Stimulated activated CD4-positive, alpha-beta T cell treated with anti-CD3 and anti-CD28 coated beads, Interleukin-12 subunit alpha, Interleukin-12 subunit beta, amount 100 ng/mL, for 4 hours (primary cell): ENCODE measurements around the gene MLF2.

Experiments used
- DNase-seq: peaks from one replicate; pipeline ENCODE4 v3.0.0-alpha.2; 2020

Gene MLF2, protein sequence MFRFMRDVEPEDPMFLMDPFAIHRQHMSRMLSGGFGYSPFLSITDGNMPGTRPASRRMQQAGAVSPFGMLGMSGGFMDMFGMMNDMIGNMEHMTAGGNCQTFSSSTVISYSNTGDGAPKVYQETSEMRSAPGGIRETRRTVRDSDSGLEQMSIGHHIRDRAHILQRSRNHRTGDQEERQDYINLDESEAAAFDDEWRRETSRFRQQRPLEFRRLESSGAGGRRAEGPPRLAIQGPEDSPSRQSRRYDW

DNA sequence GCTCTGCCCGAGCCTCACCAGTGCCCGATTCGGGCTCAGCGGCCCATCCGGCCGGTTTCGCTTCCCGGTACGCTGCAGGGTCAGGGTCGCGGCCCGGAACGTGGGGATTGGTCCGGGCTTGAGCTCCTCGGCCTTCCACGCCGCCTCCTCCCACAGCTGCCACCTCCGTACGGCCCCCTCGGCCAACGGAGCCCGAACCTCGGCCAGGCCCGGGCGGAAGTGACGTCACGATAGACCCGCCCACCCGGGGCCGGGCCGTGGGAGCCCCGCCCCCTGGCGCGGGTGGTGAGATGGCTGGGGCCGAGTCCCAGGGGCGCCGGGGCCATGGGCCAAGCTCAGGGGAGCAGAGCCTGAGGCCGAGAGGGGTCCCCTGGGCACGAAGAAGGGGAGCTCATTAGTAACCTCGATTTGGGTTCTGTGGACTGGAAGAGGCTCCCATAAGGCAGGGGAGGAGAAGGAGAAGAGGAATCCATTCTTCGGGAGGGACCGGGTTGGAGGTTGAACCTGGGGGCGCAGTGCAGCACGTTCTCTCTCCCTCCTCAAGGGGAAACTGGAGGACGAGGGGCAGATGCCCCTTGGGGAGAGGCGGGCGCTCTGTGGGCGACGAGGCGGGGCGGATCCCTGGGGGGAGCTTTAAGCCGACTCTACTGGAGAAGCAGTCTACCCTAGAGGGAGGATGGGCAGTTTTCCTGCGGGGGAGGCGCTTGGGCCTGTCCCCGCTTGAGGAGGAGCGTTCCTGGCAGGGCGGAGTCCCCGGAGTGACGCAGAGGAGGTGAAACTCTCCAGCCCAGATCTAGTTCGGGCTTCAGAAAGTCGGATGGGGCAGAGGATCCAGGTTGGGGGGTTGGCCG, at the start of gene MLF2:
Gene MLF2, minus strand, starts transcription at position 221 of the 851 bp plus-strand sequence. CDS start 807 bp downstream, outside the sequence.
- DNase-seq, result peak; percentile 97

DNA sequence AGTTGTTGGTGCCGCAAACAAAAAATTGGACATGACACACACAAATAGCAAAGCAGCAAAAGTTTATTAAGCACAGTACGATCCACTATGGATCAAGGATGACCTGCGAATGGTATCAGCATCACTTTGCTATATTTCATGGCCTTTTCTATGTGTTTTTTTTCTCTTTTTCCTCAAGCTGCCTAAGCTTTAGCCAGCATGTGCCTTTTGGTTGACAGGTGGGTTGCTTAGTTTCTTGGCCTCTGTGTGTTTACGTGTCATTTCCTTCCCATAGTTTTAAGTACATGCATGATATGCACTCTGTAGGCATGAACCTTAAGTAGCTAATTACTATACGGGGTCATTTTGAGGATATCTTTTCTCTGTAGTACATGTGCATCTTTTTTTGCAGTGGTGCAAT, 46.2 kb upstream of the MLF2 start:
- no peak for DNase-seq

DNA sequence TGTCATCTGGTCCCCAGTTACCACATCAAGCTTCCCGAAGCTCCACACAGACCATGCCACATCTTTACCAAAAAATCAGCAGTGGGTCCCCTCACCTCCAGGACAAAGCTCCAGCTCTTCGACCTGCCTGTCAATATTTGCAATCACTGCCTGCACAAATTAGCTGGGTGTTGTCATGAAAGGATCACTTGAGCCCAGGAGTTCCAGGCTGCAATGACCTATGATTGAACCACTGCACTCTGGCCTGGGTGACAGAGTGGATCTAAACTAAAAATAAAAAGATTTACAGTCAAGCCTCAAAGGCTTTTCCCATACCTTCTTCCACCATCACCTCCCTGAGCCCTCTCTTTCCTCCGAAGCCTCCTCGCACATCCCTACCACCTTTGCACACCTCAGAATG, 43.6 kb upstream of the MLF2 start:
- DNase-seq, result no peak

DNA sequence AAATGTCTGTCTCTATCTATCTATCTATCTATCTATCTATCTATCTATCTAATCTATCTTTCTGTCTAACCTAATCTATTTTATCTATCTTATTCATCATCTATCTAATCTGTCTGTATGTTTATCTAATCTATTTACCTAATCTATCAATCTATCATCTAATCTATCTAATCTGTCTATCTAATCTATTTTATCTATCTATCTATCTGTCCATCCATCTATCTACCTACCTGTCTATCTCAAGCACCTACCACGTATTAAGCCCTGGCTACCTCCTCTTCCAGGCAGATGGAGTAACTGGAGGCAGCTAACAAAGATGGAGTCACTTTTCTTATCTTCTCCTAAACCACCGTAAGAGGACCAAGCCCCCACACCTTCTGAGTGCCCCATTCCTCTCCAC, 42.1 kb upstream of the MLF2 start:
- no peak for DNase-seq

DNA sequence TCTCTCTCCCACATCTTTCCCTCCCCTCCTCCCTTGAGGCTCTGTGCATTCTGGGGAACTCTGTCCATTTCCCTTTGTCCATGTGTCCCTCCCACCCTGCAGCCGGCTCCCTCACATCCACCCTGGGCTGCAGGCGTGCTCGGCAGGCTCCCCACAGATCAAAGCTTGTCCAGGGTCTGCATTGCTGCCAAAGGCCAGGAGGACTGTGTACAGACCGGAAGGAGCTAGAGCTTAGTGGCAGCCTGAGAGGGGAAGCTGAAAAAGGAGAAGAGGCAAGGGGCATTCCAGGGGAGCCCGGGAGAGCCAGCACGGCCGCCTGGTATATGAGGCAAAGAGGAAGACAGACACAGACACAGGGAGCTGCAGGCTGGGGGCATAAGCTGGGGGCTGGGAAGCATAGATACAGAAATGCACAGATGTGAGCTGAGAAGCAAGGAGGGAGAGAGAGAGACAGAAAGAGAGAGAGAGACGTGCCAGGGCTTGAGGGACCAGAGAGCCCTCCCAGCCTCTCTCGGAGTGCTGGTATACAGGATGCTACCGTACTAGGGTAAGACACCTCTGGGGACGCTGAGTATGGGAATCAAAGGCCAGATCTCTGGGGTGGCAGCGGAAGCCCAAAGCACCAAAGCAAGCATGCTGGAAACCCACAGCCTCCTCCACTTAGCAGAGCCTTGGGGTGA, 39.7 kb upstream of the MLF2 start:
- no peak for DNase-seq

DNA sequence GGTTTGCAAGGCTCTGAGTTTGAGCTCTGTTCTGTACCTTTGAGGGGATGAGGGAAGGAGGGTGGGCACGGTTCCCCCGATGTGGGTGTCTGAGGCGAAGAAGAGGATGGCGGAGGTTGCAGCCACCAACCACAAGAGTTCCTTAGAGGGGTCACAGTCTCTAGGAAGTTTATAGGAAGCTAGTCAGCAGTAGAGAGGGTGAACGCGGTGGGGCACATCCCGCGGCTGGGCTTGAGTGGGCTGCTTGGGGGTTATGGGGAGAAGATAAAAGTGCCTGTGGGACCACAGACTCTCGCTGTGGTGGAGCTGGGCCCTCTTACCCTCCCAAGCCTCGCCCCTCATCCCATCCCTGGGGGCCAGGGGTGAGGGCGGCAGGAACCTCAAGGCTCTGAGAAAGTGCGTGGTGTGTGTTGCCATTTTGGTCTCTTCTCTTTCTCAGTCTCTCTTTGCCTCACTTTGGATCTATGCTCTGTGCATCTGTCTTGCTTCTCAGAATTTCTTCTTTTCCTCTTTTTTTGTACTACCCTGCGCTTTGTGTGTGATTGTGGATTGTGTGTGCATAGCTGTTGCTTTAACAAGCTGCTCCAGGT, 39.1 kb upstream of the MLF2 start:
- DNase-seq, result no peak

DNA sequence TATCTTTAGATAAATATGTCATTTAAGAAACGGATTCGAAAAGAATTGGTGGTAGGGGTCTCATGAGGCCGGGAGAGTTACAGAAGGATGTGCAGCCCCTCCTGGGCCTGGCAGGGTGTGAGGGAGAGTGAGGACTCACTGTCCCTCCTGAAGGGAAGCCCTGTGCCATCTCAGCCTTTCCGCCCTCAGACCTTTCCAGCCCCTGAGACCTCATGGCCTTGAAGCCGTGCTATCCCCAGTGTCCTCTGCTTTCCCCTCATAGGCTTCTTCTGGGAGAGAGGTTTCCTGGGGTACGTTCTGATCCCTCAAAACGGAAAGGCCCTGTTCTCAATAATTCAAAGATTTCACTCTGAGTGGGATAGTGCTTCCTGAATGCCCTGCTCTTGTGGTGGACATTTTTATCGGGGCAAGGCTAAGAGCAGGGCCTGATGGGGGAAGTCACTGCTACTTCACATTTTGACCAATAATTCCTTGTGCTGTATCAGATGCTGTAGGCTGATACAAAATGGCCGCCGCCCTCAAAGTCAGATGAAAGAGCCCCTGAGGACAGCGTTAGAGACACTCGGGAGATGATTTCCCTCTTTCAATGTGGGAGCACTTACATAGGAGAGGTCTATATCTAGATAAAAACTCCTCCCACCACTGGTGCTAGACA, 37.7 kb upstream of the MLF2 start:
- no peak for DNase-seq

DNA sequence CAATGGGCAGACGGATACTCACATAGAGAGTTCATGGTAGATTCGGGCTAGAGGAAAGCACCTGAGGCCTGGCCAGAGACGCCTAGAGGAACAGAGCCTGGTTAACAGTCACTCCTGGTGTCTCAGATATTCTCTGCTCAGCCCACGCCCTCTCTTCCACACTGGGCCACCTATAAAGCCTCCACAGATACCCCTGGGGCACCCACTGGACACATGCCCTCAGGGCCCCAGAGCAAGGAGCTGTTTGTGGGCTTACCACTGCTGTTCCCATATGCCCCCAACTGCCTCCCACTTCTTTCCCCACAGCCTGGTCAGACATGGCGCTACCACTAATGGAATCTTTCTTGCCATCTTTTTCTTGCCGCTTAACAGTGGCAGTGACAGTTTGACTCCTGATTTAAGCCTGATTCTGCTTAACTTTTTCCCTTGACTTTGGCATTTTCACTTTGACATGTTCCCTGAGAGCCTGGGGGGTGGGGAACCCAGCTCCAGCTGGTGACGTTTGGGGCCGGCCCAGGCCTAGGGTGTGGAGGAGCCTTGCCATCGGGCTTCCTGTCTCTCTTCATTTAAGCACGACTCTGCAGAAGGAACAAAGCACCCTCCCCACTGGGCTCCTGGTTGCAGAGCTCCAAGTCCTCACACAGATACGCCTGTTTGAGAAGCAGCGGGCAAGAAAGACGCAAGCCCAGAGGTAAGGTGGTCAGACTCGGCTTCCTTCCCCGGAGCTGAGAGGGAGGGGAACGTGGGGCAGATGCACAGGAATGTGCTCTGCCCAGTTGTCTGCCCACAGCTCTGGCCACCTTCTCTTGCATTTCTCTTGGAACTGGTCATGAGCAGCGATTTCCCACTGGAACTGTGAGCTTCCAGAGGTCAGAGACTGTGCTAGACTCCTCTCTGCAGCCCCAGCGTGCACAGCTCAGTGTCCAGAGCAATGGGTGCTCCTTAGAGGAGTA, 36.3 kb upstream of the MLF2 start, which contains the start of gene CD4:
Gene CD4, plus strand, starts transcription at position 557 of the 953 bp plus-strand sequence. CDS start 10,611 bp downstream, outside the sequence.
- DNase-seq, result peak; percentile 71

DNA sequence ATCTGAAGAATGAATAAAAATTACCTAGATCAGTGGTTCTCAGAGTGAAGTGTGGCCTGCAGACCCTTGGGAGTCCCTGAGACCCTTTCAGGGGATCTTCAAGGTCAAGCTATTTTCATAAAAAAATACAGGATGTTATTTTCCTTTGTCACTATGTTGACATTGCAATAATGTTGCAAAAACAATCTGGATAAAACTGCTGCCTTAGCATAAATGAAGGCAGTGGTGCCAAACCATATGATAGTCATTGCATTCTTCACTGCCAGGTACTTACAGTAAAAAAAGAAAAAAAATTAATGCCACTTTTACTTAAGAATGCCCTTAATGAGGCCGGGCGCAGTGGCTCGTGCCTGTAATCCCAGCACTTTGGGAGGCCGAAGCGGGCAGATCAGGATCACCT, 34.4 kb upstream of the MLF2 start:
- no peak for DNase-seq

DNA sequence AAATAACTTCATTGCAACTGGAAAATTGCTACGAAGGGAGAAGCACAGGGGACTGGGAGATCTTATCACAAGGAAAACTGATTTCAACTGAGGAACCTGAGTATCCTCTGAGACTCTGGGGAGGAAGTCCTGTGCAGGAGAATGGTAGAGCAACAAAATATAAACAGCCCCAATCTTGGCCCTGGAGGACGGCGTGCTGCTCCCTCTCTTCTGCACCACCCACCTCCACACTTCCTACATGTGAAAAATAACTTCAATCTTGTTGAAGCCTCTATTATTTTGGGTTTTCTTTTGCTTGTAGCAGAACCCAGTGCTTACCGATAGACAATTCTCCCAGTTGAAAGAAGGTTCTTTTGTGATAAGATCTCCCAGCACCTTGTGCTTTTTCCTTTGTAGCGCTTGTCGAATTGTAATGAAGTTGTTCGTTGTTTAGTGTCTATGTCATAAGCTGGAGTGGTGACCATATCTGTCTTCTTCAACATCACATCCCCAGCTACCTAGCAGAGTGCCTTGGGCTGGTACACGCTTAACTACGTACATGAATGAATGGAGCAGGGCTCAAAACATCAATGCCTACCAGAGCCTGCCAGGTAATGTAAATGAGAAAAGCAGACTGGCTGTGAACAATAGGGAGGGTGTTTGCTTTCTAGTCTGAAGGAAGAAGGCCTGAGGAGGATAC, 33.6 kb upstream of the MLF2 start:
- no peak for DNase-seq

DNA sequence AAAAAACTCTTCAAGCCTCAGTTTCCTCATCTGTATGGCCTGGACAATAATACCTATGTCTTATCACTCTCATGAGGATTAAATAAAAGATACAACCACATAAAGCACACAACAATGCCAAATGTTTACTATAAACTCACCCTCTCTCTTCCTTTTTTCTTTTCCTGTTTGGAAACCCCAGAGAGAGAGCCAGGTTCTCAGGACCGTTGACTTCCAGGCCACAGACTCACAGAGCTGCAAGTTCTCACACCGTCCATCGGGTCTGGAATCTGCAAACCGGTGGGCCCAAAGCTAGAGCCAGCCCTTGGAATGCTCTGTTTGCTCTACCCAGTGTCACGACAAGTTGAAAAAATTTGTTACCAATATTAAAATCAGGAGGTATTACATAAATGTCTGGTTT, 31.8 kb upstream of the MLF2 start:
- DNase-seq, result no peak

DNA sequence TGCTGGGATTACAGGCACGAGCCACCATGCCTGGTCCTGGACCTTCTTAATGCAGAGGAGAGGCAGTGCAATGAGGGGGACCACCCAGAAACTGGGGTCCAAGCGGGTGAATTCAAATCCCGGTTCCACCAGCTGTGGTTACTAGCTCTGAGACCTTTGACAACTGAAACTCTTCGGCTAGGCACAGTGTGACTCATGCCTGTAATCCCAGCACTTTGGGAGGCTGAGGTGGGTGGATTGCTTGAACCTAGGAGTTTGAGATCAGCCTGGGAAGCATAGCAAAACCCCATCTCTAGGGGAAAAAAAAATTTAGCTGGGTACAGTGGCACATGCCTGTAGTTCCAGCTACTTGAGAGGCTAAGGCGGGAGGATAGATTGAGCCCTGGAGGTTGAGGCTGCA, 31.4 kb upstream of the MLF2 start:
- DNase-seq, result no peak

DNA sequence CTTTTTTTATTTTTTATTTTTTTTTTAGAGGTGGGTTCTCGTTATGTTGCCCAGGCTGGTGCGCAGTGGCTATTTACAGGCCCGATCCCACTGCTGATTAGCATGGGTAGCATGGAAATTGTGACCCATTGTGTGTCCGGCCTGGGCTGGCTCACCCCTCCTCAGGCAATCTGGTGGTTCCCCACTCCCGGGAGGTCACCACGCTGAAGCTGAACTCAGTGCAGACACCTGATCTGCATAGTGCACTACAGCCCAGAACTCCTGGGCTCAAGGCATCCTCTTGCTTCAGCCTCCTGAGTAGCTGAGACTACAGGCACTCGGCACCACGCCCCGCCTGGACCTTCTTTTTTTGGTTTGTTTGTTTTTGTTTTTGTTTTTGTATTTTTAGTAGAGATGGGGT, 30.9 kb upstream of the MLF2 start:
- no peak for DNase-seq

DNA sequence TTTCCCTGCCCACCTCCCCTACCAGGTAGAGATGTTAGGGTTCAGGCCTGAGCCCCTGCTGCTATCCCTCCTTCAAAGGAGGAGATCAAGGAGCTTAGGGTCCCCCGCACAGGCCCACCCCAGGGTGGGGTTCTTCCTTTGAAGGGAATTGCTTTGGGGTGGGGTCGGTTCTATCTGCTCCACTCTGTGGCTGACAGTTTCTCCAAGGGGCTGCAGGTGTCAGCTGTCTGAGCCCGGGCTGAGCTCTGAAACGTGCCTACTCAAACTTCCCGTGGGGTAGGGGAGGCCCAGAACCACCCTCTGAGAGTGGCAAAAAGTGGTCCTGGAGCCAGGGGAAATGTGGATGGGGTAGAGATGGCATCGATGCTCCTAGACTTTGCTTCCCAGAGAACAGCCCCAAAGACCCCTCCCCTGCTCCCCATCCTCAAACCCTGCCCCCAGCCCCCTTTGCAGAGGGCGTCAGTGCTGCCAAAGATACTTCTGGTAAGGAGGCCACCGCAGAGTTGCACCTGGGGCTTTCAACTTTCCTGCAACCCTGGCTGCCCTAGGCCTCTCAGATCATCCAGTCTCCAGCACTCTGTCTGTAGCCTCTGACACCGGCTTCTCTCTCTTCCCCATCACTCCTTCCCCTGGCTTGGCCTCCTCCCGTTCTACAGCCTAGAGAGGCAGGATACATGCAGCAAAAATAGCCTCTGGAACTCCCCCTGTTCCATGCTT, 30.1 kb upstream of the MLF2 start:
- DNase-seq, result no peak

DNA sequence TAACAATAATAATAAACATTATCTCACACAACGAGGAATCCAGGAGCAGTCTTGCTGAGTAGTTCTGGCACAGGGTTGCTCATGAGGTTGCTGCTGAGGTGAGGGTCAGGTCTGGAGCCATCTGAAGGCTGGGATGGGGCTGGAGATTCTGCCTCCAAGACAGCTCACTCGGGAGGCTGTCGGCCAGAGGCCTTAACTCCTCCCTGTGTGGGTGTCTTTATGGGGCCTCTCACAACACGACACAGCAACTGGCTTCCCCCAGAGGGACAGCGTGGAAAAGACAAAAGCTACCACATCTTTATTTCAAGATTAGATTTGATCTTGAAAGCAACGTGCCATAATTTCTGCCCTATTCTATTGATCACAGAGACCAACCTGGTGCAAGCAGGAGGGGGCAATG, 29.2 kb upstream of the MLF2 start:
- no peak for DNase-seq

DNA sequence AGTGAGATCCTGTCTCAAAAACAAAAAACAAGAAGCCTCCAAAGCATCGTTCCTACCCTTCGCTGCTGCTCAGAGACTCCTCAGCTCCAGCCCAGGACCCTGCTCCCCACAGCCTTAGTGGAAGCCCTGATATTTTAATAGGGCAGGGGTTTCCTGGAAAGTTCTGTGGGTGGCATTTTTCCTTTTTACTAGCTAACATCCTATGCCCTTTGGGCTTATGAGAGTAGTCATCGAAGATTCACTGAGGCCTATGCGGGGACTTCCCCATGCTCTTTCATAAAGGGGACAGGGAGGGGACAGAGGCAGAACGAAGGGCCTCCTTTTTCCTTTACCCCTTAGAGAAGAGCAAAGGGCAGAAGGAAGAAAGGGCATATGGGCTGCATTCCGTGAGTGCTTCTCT, 27.6 kb upstream of the MLF2 start:
- DNase-seq, result no peak

DNA sequence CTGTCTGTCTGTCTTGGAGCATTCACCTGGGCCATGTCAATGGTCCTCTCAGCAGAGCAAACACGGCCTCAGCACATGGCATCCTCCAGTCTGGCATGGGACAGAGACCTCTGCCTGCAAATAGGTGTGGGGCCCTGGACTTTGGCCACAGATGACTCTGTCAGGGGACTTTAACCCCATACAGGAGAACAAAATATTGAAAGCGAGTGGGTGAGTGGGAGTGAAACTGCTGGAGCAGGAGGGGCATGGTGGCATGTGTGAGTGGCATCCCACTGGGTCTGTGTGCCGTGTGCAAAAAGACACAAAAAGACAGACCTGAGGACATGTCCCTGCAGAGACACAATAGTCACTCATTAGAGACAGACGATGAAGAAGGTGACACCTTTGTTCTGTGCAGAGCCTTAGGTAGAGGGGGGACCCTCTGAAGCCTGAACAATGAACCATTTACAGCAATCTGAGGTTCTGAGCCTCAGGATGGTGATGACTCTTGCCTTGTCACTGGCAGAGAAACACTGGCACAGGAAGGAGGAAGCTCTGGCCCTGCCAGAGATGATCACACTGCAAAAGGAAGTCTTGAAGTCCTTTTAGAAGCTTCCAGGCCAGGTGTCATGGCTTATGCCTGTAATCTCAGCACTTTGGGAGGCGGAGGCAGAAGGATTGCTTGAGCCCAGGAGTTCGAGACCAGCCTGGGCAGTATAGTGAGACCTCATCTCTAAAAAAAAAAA, 26.9 kb upstream of the MLF2 start:
- DNase-seq, result no peak

DNA sequence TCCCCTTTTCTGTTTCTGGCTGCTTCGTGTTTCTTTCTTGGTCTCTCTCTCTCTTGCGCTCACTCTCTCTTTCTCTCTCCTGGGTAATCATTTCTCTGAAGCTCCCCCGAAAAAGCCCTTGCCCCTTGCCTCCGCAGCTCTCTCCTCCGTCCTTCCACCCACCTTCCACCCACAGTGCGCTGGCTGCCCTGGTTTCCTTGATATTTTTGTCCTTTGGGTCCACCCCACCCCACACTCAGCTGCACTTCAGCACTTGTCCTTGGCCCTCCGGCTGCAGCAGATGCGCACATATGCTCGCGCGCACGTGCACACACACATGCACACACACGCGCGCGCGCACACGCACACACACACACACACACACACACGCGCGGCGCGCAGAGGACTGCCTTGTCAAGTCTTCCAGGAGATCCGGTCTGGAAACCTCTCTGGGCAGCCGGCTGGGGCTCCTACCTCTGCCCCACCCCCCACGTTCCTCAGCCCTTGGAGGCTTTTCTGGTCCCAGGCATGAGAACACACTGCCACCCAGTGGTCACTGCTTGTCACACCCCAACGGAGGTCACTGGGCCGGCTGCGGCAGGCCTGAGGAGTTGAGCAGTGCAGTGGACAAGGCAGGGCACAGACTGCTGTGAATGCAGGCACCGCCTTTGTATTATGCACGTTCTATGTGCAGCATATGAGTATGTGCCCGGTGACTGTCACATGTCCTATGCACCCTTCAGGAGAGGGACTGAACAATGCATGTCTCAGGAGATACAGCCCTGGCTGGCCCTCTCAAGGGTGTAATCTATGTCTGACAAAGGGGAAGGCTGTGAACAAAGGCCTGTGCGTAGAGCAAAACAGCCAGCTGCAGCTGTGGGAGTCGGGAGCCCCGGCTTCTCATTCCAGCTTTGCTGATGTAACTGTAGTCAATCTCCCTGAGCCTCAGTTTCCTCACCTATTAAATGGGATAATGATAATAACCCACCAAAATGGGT, 25.9 kb upstream of the MLF2 start:
- peak; percentile 87 for DNase-seq
